Psoas muscle (tissue), 7 donors: ENCODE data around the gene SMIM45.

ENCODE experiments used
- ATAC-seq, 4 donors: fragments of 200-7000 bp; cut with Tn5 transposase; one replicate each; pipeline ENCODE4 v1.9.1; 2020; ENCODE audit warnings: moderate library complexity in 3 of 4, mild to moderate bottlenecking in 2 of 4
- DNase-seq, 2 donors: peaks; one replicate each; pipeline ENCODE4 v3.0.0-alpha.2; 2020
- H3K27ac ChIP-seq: fragments of 200-600 bp; one replicate; pipeline ENCODE4 v1.8.0; 2022
- H3K27me3 ChIP-seq, 3 donors: fragments of 200-600 bp in 1 of 3; one replicate each; pipeline versions ENCODE4 v1.6.1 to v1.8.0; 2013 to 2022; ENCODE audit warnings: low read length in 2 of 3, mild to moderate bottlenecking in 2 of 3, moderate library complexity in 1 of 3; ENCODE audit not compliant: insufficient read depth in 3 of 3
- H3K36me3 ChIP-seq, 2 donors: fragments of 200-600 bp in 1 of 2; one replicate each; pipeline versions ENCODE4 v1.6.1 to v1.8.0; 2013 to 2022; ENCODE audit warnings: low read depth in 1 of 2, mild to moderate bottlenecking in 1 of 2, moderate library complexity in 1 of 2; ENCODE audit not compliant: insufficient read depth in 1 of 2
- H3K4me1 ChIP-seq: fragments of 200-600 bp; one replicate; pipeline ENCODE4 v1.8.0; 2022
- H3K4me3 ChIP-seq: fragments of 200-600 bp; one replicate; pipeline ENCODE4 v1.8.0; 2022; ENCODE audit warnings: mild to moderate bottlenecking
- H3K9me3 ChIP-seq: fragments of 200-600 bp; one replicate; pipeline ENCODE4 v1.8.0; 2022
- whole genome bisulfite sequencing, 3 donors: extraction: QIAGEN DNeasy Blood & Tissue Kit; methylation state at CpG; one replicate each; pipeline versions ENCODE4 v1.1.6 to v1.1.7; 2013; 5-methylcytosine and 5-hydroxymethylcytosine counted together
- intact Hi-C, 2 donors: fragments of 100-400 bp; cut with DNase I; formaldehyde crosslinking; loops; one replicate each; pipeline versions ENCODE4 v1.11.0 to v1.14.2; 2022
- TF ChIP-seq, protein P1 (sequence below): fragments of 200-600 bp; IDR thresholded peaks from one replicate; pipeline ENCODE4 v1.8.0; 2022; ENCODE audit warnings: antibody characterized with exemption
- donor health status: healthy with polysubstance abuse.
- donor health status: DM: no; HTN: no; CAD: no; lungs with moderate emphysema.
- donor health status: Bipolar disorder and iron deficiency.
- donor health status: healthy.
- donor health status: DM: yes; HTN: yes; CAD: no.
- donor health status: DM: no; HTN: no; CAD: no.
- donor health status: DM: yes; HTN: yes; CAD: no.

The SMIM45 gene

DNA sequence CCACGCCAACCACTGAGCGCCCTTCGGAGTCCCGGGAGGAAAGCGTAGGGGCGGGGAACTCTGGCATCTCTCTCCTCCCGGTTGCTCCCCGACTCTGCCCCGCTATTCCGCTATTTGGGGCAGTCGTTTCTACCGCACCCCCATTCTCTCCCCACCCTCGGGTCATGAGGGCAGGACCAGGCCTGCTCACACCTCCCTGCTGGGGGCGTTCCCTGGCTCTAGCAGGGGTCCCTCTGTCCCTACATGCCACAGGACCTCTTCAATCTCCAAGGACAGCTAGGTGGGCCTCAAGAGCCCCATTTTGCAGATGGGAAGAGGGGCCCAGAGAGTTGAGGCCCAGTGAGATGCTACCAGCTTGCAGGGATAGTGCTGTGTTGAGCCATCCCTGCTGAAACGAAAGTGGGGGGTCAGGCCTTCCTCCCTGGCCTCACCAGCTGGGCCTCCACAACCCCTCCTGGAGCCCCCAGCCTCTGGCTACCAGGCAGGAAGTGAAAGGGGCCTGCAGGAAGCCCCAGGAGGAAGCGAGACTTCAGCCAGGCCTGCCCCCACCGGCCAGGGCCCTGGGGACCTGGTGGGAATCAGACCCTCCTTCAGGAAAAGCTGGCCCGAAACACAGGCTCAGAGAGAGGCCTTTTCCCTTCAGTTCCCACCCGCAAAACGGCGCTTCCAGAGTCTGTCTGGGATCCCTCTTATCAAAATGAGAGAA, 31.5 kb upstream of the SMIM45 start:
- intact Hi-C loops, result no loop called here
- ATAC-seq, result peak in 1 of 4 donors; percentile 4
- no peak overlapping the region for H3K27ac ChIP-seq
- H3K4me1 ChIP-seq, result peaks cover 6% of the 10 kb centered on the region
- H3K27me3 ChIP-seq, result peaks cover 0 to 28% (median 3%) of the 10 kb centered on the region in 3 donors
- no peaks in the 10 kb centered on the region for H3K9me3 ChIP-seq
- no peak for DNase-seq
- TF ChIP-seq, protein P1, sequence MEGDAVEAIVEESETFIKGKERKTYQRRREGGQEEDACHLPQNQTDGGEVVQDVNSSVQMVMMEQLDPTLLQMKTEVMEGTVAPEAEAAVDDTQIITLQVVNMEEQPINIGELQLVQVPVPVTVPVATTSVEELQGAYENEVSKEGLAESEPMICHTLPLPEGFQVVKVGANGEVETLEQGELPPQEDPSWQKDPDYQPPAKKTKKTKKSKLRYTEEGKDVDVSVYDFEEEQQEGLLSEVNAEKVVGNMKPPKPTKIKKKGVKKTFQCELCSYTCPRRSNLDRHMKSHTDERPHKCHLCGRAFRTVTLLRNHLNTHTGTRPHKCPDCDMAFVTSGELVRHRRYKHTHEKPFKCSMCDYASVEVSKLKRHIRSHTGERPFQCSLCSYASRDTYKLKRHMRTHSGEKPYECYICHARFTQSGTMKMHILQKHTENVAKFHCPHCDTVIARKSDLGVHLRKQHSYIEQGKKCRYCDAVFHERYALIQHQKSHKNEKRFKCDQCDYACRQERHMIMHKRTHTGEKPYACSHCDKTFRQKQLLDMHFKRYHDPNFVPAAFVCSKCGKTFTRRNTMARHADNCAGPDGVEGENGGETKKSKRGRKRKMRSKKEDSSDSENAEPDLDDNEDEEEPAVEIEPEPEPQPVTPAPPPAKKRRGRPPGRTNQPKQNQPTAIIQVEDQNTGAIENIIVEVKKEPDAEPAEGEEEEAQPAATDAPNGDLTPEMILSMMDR, result no peak
- WGBS, 3 donors, result 54 to 66% (median 56%) methylated on average over 21 of the region's 21 CpGs
- H3K36me3 ChIP-seq, result no peaks in the 10 kb centered on the region
- peak overlapping the region; percentile 68 for H3K4me3 ChIP-seq

DNA sequence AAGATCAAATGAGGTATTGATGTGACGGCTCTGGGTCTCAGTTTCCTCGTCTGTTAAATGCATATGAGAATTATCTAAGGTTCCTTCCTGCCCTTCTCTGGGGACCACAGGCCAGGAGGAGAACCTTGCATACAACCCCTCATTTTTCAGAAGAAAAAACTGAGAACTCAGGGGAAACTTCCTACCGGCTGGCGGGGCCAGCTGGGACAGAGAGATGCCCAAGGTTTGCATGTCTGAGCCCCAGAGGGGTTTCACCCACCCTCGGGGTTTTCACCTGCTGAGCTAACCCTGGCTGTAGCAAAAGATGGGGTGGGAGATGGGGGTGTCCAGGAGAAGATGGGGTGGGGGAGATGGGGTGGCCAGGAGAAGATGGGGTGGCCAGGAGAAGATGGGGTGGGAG, 29.6 kb upstream of the SMIM45 start:
- Histone ChIP-seq H3K27ac (no peak overlapping the region), H3K27me3 (peaks cover 0 to 16% (median 2%) of the 10 kb centered on the region in 3 donors)

DNA sequence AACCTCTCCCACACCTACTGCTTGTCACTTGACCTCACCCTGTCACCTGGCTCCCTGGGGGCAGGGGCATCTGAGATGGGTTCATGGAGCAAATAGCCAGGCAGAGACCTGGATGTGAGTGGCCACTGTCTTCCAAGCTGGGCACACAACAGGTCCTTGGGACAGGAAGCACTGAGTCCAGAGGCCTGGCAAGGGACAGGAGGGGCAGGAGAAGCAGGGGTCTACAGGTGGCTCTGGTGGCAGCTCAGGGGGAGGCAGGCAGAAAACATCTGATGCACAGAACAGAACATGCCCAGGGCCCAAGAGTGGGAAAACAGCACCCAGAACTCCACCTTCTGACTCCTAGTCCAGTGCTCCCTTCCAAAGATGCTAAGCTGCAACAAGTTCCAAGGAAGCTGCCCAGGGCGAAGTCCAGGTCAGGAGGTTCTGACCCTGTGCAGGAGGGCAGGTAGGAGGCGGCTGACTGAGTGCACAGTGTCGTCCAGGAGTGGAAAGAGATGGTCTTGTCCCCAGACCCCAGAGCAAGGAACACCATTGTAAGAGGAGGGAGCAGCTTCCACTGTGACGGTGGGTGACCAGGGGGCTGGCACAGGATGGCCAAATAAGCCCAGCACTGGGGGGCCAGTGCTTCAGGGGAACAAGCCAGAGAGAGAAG, 28.9 kb upstream of the SMIM45 start:
- DNase-seq, result no peak
- 90 to 94% (median 92%) methylated on average over 4 of the region's 4 CpGs for WGBS, 3 donors
- peaks cover 6% of the 10 kb centered on the region for H3K4me1 ChIP-seq
- TF ChIP-seq, protein P1, result no peak
- no peak overlapping the region for H3K27ac ChIP-seq
- H3K9me3 ChIP-seq, result no peaks in the 10 kb centered on the region
- no peak overlapping the region for H3K4me3 ChIP-seq
- no peaks in the 10 kb centered on the region for H3K36me3 ChIP-seq
- H3K27me3 ChIP-seq, result peaks cover 0 to 16% (median 2%) of the 10 kb centered on the region in 3 donors
- no peak for ATAC-seq
- intact Hi-C loops, result no loop called here

More for the DNA sequence above, 29.6 kb upstream of the SMIM45 start:
- H3K4me3 ChIP-seq, result no peak overlapping the region
- H3K36me3 ChIP-seq, result no peaks in the 10 kb centered on the region
- TF ChIP-seq, protein P1, result no peak
- peaks cover 6% of the 10 kb centered on the region for H3K4me1 ChIP-seq
- DNase-seq (no peak), ATAC-seq (no peak)
- WGBS, 3 donors, result 84 to 90% (median 90%) methylated on average over 5 of the region's 5 CpGs
- no peaks in the 10 kb centered on the region for H3K9me3 ChIP-seq
- intact Hi-C loops, result no loop called here

DNA sequence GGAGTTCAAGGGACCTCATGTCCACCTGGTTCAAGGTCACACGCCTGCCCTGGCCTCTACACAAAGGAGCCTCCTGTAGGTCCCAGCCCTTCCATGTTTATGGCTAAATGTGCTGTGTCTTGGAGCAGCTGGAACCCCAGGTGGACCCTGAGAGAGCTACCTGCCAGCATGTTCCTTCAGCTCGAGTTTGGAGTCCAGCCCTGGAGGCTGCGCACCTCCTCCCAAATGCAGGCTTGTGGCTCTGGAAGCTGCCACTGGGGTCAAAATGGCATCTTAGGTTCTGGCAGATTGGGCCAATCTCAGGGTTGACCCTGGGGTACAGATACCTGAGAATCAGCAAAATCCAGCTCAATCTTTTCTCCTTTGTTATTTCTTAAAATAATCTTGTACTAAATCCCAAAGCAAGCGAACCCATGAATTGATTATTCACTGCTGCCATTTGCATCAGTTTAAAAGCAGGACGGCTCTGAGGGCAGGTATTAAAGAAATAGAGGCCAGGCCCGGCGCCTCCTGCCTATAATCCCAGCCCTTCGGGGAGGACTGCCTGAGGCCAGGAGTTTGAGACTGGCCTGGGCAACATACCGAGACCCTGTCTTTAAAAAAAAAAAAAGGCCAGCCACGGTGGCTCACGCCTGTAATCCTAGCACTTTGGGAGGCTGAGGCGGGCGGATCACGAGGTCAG, 28.2 kb upstream of the SMIM45 start:
- ATAC-seq, result no peak

More for the DNA sequence above, 28.2 kb upstream of the SMIM45 start:
- intact Hi-C loops, result no loop called here
- DNase-seq, result no peak
- H3K4me3 ChIP-seq, result no peak overlapping the region
- TF ChIP-seq, protein P1, result no peak
- H3K27ac ChIP-seq, result no peak overlapping the region
- peaks cover 0 to 9% (median 2%) of the 10 kb centered on the region in 3 donors for H3K27me3 ChIP-seq
- H3K4me1 ChIP-seq, result peaks cover 6% of the 10 kb centered on the region
- 91 to 94% (median 92%) methylated on average over 13 to 14 of the region's 14 CpGs for WGBS, 3 donors
- no peaks in the 10 kb centered on the region for H3K36me3 ChIP-seq
- H3K9me3 ChIP-seq, result no peaks in the 10 kb centered on the region
